Kidney capillary endothelial cell (primary cell): ENCODE results near the gene RNF40.

Experiments
- DNase-seq: peaks from one replicate; pipeline ENCODE4 v3.0.0-alpha.2; 2018; ENCODE audit warnings: low spot score

RNF40 gene

GRCh38 chr16:30761928-30762902, at the start of gene RNF40, which contains the start of gene CFAP119:
Gene RNF40, plus strand, starts transcription at chr16:30762322. Its CDS starts 224 bp downstream, at chr16:30762546.
Gene CFAP119, minus strand, starts transcription at chr16:30762062. Its CDS starts 314 bp downstream, at chr16:30761748.
- peak; percentile 96 for DNase-seq

GRCh38 chr16:30715750-30716445, 46.2 kb upstream of the RNF40 start:
- DNase-seq = peak; percentile 11

- no peak for DNase-seq
These were observed 42.0 kb upstream of the RNF40 start for GRCh38 chr16:30720086-30720485.

GRCh38 chr16:30720694-30721093, 41.4 kb upstream of the RNF40 start:
- no peak for DNase-seq

GRCh38 chr16:30721167-30721566, 41.0 kb upstream of the RNF40 start:
- DNase-seq = no peak

- no peak for DNase-seq
These were observed 40.5 kb upstream of the RNF40 start for GRCh38 chr16:30721606-30722005.

GRCh38 chr16:30722443-30722842, 39.7 kb upstream of the RNF40 start:
- DNase-seq = no peak

GRCh38 chr16:30722916-30723315, 39.2 kb upstream of the RNF40 start:
- no peak for DNase-seq

GRCh38 chr16:30723725-30724355, 38.3 kb upstream of the RNF40 start:
- no peak for DNase-seq

GRCh38 chr16:30724641-30725417, 37.3 kb upstream of the RNF40 start:
- DNase-seq = no peak

- DNase-seq = no peak
These were observed 36.7 kb upstream of the RNF40 start for GRCh38 chr16:30725418-30725792.

GRCh38 chr16:30728321-30728720, 33.8 kb upstream of the RNF40 start:
- DNase-seq = no peak

- no peak for DNase-seq
These were observed 33.0 kb upstream of the RNF40 start for GRCh38 chr16:30728899-30729672.

GRCh38 chr16:30731411-30731810, 30.7 kb upstream of the RNF40 start:
- DNase-seq = no peak

GRCh38 chr16:30736995-30737793, 24.9 kb upstream of the RNF40 start:
- DNase-seq = no peak

- no peak for DNase-seq
These were observed 24.1 kb upstream of the RNF40 start for GRCh38 chr16:30737794-30738648.

GRCh38 chr16:30738984-30739951, 22.9 kb upstream of the RNF40 start:
- DNase-seq = no peak
